NB4 (cell line): ENCODE results near the gene FBXO28.

Source experiments
- CTCF ChIP-seq: IDR thresholded peaks from one replicate; pipeline ENCODE4 v1.5.1; 2012; ENCODE audit warnings: low read depth, low read length
- MAX ChIP-seq: IDR thresholded peaks from 2 replicates; pipeline ENCODE4 v1.6.1; 2011; ENCODE audit warnings: low read depth, low read length
- POLR2A ChIP-seq: IDR thresholded peaks from 2 replicates; pipeline ENCODE4 v1.6.1; 2011; ENCODE audit warnings: mild to moderate bottlenecking; ENCODE audit not compliant: insufficient read length; ENCODE audit errors: extremely low read depth

- TF ChIP-seq CTCF (no peak), POLR2A (no peak), MAX (no peak)
Measured at GRCh38 chr1:224067621-224068457, 46.1 kb upstream of the FBXO28 start.
